Effector CD8-positive, alpha-beta T cell (primary cell): ENCODE data around the gene SLC35B2.
"Not testable (repeated sequence)": the region's sequence is repeated elsewhere in the genome, so short reads cannot be mapped to it uniquely, and the experiment has no call there.

Source experiments
- DNase-seq: peaks from one replicate; lab custom pipeline; 2025; lab: John Stamatoyannopoulos, UW

SLC35B2 gene

DNA sequence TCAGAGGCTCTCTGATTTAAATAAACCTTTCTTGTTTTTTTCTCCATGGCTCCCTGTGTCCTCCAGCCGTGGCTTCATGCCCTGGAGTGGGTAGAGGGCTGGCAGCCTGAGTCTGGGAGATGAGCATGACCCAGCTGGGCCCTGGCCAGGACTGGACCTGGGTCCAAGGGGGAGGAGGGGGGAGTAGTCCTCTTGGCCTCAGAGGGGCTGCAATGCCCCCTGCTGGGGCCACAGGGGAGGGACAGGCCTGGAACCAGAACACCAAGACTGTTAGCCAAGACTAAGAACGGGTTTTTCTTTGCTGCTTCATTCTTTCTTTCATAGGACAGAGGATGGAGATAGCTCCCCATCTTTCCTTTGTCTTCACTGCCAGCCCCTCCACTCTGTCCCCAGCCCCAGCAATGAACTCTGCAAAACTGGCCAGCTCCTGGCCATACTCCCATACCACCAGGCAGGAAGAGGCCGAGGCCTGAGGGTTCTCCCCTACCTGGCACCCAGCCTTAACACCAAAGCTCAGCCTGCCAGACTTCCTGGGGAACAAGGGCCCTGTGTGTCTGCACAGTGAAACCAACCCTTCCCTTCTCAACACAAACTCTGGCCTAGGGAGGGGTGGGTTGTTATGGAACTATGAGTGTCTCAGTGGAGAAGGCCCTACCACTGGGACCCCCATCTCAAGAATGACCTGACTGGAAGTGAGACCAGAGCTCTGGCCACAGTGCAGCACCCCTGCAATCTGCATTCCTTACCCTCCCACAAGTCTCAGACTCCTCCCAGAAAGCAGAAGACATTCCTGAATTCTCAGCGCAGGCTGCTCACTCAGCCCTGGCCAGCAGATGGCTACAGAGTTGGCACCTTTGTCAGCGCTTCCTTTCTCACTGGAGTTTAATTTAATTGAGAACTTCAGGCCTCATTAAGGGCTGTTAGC, 23.0 kb downstream of the SLC35B2 start:
- DNase-seq: no peak

DNA sequence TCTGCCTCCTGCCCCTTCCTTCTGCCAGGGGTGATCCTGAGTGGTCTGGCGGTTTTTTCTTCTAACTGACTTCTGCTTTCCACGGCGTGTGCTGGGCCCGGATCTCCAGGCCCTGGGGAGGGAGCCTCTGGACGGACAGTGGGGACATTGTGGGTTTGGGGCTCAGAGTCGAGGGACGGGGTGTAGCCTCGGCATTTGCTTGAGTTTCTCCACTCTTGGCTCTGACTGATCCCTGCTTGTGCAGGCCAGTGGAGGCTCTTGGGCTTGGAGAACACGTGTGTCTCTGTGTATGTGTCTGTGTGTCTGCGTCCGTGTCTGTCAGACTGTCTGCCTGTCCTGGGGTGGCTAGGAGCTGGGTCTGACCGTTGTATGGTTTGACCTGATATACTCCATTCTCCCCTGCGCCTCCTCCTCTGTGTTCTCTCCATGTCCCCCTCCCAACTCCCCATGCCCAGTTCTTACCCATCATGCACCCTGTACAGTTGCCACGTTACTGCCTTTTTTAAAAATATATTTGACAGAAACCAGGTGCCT, 23.7 kb downstream of the SLC35B2 start:
- DNase-seq: no peak

DNA sequence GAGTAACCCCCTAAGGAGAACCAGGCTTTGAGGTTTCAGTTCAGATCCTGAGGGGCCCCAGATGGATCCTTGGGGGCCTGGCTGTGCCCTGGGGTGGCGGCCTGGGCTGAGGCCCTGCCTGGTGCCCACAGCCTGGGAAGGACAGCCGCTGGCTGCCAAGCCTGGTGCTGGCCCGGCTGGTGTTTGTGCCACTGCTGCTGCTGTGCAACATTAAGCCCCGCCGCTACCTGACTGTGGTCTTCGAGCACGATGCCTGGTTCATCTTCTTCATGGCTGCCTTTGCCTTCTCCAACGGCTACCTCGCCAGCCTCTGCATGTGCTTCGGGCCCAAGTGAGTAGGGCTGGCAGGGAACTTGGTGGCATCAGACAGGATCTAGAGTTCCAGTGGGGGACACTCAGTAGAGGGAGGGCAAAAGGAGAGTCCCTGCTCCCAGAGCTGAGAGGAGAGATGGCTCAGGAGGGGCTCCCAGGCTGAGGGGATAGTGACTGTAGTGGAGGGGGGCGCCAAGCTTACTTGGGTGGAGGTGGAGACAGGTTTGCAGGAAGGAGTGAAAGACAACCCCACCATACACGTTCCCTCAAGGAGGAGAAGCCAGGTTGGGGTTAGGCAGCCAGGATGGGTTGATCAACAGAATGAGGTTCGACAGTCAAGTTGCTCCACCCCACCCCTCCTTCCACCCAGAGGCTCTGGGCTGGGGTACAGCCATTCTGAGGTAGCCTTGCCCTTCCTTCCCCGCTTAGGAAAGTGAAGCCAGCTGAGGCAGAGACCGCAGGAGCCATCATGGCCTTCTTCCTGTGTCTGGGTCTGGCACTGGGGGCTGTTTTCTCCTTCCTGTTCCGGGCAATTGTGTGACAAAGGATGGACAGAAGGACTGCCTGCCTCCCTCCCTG, 24.4 kb downstream of the SLC35B2 start:
- DNase-seq: no peak

DNA sequence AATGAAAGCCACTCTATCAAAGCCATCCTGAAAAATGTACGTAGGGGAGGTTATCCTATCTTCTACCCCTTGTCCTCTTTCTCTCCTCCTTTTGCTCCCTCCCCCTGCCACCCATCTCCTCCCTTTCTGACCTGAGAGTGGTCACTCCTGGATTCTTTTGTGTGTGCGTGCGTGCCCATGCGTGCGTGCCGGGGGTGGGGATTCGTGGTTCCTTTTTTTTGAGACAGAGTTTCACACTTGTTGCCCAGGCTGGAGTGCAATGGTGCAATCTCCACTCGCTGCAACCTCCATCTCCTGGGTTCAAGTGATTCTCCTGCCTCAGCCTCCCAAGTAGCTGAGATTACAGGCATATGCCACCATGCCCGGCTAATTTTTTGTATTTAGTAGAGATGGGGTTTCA, 25.9 kb downstream of the SLC35B2 start:
- not testable (repeated sequence) for DNase-seq

DNA sequence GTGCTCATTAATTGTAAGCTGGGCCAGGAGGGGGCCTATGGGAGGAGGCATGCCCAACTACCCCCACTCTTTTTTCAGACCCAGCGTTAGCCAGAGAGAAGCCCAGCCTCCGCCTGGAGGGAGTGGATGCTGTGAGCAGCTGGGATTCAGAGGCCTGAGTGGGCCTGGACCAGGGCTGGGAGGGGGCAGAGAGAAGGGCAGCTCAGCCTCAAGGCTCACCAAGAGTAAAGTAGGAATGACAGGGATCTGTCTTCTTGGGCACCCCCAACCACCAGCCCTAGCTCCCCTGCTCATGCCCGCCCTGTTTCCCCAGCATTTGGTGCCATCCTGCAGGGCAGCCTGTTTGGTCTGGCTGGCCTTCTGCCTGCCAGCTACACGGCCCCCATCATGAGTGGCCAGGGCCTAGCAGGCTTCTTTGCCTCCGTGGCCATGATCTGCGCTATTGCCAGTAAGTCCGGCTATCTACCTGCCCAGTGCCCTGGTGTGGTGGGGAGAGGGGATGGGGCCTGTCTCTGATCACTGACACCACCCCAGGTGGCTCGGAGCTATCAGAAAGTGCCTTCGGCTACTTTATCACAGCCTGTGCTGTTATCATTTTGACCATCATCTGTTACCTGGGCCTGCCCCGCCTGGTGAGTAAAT, 27.2 kb downstream of the SLC35B2 start:
- DNase-seq: no peak

DNA sequence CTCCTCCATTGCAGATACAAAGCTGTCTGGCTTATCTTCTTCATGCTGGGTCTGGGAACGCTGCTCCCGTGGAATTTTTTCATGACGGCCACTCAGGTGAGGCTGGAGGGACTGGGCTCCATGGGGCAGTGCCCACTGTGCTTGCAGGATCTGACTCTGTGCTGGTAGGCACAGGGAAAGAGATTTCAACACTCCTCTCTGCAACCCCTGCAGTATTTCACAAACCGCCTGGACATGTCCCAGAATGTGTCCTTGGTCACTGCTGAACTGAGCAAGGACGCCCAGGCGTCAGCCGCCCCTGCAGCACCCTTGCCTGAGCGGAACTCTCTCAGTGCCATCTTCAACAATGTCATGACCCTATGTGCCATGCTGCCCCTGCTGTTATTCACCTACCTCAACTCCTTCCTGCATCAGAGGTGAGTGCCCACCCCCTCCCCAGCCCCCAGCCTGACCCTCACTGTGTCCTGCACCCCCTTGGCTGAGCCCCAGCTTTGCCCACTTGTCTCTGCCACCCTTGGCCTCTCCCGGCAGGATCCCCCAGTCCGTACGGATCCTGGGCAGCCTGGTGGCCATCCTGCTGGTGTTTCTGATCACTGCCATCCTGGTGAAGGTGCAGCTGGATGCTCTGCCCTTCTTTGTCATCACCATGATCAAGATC, 27.8 kb downstream of the SLC35B2 start:
- DNase-seq: no peak

DNA sequence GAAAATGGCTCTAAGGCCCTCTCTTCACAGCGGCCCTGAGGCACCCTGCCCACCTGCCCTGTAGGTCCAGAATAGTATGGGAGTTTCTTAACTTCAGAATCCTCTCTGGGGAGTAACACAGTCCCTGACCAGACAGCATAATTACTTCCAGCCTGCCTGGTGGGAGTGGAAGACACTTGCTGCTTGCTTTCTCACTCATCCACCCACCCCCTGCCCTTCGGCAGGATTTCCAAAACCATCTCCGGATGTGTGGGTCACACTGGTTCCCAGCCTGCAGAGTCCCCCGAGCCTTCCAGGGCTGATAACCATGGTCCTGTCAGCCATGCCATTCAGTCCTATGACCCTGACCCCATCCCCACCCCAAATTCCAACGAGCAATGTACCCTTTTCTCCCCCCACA, 28.5 kb downstream of the SLC35B2 start:
- DNase-seq: no peak

DNA sequence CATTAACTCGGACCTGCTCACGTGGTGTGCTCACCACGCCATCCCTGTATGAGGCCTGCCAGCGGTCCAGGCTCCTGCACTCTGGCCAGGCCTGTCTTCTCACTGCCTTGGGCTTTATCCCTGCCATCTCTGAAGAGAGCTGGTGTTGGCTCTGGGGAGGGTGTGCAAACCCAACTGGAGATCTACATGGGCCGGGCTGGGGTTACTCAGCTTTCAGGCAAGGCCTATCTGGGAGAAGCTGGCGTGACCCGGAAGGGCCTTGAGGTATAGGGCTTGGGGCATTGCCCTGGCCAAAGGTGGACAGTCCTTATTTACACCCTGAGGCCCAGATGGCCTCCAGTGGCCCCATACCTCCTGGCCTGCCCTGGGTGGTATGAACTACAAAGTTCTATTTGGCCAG, 28.9 kb downstream of the SLC35B2 start:
- no peak for DNase-seq

DNA sequence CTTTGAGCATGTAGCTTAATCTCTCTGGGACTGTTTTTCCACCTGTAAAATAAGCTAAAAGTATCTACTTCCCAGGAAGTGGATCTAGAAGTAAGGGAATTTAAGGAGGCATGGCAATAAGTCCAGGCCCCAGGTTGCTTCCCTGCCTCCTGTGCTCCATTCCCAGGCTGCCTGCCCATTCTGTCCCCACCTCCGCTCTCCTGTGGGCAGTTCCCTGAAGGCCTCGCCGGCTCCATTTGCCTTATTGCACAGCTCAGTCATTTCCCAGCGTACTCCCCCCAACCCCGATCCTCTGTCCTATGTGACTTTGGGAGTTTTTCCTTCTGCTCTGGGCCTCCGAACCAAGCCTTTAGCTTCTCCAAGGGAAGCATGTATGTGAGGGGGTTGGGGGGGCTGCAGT, 29.3 kb downstream of the SLC35B2 start:
- no peak for DNase-seq

DNA sequence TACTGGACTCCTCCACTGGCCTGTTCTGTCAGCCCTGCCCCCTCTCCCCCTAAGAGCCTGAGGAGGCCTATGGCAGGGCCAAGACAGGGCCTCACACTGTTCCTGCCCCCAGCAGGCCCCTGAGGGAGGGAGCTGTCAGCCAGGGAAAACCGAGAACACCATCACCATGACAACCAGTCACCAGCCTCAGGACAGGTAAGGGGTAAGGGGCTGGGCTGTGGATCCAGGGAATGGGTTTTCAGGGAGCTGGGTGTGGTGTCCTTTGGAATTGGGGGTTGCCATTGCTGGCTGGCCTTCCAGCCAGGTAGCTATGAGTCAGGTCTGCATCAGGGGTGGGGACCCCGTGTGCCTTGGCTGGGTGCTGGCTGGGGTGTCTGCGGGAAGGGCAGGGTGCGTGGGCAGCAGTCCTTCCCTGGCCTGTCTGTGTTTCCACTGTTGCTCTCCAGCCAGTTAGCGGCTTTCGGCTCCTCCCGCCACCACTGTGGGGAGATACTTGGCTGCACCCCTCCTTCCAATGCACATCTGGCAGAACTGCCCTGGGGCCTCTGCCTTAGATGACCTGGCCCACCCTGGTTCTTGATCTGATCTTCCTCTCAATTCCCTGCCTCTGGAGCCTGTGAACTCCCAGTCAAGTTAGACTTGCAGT, 30.1 kb downstream of the SLC35B2 start:
- DNase-seq: no peak

DNA sequence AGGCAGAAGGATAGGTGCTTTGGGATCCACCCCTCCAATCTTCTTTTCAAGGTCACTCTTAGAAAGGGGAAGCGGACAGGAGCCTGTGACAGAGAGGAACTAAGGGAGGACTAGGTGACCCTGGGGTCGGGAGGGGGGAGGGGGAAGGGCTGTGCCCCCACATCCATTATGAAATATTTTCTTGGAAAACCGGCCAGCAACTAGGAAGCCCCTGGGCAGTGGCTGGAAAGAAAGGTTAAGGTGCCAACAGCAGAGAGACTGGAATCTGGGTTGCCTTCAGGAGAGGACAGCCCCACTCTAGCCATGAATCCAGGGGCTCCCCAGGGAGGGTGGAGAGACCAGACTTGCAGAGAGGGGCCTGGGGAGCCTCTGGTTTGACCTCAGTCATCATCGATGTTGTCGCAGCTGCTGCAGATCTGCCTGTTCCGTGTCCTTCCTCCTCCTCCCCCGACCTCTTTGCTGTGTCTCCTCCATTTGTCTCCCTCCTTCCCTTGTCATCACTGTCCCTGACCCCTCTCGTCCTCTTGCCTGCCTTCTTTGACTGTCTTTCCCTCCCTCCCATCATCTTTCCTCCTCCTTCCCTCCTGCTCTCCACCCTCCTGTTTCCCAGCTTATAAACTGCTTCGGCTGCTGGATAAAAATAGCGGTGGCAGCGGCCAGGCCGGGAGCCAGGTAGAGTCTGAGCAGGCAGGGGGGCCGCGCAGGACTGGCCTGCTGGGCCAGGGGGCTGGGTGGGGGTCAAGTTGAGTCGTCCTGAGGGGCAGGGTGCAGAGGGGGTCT, 30.8 kb downstream of the SLC35B2 start:
- no peak for DNase-seq

DNA sequence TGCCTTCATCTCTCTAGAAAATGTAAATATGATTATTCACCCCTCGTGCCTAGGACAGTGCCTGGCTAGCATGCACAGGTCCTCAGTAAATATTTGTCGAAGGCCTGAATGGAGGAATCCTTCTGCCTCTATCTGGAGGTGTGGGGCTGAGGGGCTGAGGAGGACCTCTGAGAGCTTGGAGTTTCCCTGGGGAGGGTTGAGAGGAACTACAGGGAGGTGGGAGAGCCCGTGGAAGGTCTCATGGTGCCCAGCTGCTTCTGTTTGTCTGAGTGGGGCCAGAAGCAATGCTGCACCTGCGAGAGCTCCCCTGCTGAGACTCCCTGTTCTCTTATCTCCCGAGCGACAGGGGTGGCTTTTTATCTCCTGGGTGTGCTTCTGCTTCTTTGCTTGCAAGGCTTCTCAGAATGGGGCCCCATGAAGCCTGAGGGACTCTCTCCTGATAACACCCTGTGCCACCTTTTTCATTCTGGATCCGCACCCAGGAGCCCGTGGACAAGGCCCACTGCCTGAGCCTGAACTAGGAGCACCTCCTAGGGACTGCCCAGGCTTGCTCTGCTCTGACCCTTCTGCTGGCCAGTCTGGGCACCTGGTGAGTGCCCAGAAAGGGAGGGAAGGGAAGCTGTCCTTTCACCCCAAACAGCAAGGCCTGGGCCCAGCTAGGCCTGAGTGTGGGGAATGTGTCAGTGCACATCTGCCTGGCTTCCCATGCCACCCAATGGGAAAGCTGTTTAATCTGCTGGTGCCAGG, 31.6 kb downstream of the SLC35B2 start:
- no peak for DNase-seq

DNA sequence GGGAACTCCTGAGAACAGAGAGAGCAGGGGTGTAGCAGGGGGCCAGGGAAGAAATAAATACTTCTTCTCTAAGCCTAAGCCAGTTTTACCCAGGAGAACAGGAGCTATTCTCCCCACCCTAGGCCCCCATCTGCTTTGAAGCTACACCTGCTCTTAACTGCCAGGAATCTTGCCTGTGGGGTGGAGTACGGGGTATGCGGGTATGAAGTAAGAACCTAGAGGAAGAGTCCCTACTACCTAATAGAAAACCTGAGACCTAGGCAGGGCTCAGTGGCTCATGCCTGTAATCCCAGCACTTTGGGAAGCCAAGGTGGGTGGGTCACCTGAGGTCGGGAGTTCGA, 32.4 kb downstream of the SLC35B2 start:
- DNase-seq: no peak

DNA sequence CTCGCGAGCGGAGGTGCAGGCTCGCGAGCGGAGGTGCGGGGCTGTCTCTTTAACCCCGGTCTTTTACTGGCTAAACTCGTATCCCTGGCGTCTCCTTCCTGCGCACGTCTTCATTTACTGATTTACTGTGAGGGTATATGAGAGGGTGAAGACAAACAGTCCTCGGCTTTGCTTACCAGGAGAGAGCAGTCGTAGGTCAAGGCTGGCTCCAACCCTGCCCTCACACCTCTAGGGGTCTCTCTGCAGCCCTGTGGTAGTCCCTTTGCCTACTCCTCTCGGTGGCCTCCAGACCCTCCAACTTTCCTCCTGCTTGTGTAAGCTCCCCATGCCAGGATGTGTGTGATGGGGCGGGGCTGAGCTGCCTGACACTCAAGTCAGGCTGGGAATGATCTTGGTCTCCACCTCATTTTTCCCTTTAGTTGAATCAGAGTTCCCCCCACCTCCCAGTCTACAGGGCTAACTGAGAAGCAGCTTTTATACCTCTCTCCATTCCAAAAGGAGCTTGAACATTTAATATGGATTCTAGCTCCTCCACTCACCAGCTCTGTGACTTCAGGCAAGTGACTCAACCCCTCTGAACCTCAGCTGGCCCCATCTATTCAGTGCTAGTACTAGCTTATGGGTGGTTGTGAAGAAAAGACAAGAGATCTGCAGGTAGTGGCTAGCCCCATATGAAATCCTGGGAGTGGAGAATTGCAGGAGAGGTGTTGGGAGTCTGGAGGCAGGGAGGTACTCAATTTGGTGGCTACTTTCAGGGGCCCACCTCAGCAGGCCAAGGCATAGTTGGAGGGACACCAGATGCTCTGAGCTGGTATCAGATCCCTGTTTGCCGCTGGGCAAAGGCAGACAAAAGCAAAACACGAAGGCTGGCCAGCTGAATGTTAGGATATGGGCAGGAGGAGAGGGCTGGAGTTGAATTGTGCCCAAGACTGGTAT, 33.0 kb downstream of the SLC35B2 start:
- no peak for DNase-seq

DNA sequence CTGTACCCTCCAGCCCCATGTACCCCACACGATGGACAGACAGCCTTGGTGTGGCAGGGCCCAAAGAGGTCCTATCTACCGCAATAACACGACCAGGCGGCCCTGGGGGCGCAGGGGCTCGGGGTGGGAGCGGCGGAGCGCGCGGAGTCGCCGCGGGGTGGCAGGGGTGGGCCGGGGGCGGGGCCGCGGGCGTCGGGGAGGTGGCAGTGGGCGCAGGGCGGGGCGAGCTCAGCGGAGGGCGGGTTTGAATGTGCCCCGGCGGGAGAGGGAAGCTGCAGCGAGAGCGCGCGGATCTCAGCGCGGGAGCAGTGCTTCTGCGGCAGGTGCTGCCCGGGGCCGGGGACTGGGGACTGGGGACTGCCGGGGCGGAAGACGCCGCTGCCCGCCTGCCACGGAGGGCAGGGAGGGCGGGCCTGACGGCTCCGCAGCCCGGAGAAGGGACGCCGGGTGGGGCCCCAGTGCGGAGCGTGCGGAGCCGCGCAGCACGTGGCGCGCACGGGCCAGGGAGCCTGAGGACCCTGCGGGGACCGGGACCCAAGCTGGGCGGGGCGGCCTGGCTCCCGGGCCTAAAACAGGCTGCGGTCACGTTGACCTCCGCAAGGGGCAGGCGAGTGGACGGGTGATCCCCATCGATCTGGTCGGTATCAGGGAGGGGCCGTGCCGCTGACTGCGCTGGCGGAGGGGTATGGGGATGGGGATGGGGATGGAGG, 33.9 kb downstream of the SLC35B2 start, which contains the start of gene SLC29A1:
SLC29A1 (plus strand) TSS at position 277 of the 710 bp plus-strand sequence. CDS start 3,719 bp downstream, outside the sequence.
- peak; percentile 76 for DNase-seq

DNA sequence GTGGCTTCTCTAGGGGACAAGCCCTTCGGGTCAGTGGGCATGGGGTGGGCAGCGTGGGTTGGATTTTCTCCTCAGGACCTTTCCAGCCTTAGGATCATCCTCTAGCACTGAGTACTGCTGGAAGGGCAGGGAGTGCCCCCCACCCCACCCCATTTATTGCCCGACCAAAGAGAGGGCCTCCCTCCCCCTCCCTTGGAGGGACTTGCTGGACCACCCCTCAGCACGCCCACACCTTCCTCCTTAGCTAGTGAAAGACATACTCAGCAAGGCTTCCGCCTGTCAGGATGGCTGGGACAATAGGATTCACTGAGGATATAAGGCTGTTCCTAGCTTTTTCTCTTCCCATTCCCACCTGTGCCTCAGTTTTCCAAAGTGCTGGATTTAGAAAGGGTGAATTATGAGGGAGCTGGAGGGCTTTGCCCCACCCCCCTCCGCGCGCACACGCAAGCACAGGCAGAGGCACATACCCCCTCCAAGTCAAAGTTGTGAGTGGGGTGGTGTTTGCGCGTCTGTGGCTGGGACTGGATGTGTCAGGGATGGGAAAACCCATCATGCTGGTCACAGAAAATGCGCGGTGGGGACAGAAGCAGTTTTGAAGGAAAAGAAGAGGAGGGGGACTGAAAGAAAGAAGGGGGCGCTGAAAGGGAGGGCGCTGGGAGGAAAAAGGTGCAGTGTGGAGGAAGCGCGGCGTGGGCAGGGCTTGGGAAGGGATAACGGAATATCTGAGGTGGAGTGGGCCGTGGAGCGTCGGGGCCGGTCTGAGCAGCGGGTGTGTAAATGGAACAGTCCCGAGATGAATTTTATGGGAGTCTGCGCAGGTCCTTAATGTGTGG, 34.6 kb downstream of the SLC35B2 start:
- DNase-seq: no peak

DNA sequence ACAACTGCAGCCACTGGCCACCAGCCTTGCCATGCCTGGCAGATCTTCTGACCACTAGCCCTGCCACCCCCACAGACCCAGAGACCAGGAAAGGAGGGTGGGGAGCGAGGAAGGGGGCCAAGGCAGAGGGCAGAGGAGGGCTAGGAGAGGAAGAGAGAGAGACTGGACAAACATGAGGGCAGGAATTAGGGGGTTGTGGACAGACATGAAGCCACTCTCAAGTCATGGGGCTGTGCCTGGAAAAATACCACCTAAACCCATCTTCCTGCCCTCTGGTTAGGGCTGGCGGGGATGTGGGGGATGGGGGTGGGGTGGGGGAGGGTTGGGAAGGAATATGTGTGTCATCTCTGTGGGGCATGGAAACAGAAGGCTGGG, 35.4 kb downstream of the SLC35B2 start:
- DNase-seq: no peak
